RWPE1 (cell line): Measurements from ENCODE around the gene ILDR2.

ENCODE experiments used
- CTCF ChIA-PET: fragments of 350-600 bp; sonication (Branson Sonifier 250); formaldehyde crosslinking; extraction: SDS; loops from one replicate; lab custom pipeline; 2021; lab: Yijun Ruan, JAX
- POLR2A ChIA-PET: fragments of 400-600 bp; formaldehyde crosslinking; extraction: SDS; loops from one replicate; lab custom pipeline; 2020; ENCODE audit warnings: antibody characterized with exemption; ENCODE audit not compliant: low non-redundant PET; lab: Yijun Ruan, JAX
- DNase-seq: peaks from one replicate; pipeline ENCODE4 v3.0.0; 2012; ENCODE audit warnings: low spot score
- H3K27ac ChIP-seq: fragments of 450-650 bp; 2 replicates; pipeline ENCODE4 v1.5.1; 2017
- CTCF ChIP-seq: fragments of 450-650 bp; conservative IDR thresholded peaks from 2 replicates; pipeline ENCODE4 v1.5.1; 2017; ENCODE audit warnings: low read depth, mild to moderate bottlenecking

Gene ILDR2

DNA sequence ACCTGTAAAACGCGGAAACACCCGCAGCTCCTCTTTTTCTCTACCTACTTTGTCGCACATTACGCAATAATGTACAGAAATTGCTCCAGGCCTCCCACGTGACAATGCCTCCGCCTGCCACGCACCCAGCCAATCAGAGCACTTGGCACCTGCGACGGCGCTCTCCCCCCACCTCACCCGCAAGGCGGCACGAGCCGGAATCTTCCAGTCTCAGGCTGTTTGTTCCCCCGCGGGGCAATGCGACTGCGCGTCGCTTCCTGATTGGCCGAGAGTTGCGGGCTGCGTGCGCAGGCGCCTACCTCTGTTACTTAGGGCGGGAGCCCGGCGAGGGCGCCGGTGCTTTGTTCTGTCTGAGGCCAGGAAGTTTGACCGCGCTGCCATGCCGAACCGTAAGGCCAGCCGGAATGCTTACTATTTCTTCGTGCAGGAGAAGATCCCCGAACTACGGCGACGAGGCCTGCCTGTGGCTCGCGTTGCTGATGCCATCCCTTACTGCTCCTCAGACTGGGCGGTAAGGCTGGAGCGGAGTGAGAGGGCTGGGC is 13.7 kb upstream of the ILDR2 start, which contains the start of gene MAEL:
MAEL (plus strand) TSS at position 307 of the 542 bp plus-strand sequence; CDS start at position 380, 73 bp downstream.
- H3K27ac ChIP-seq = no peak within 1 kb of the TSS
- ChIA-PET POLR2A (no interaction called here), CTCF (interaction anchor here (0.6 kb wide), 1 partner anchor 244 kb away, joined by 5 read pairs; no protein-coding TSS in a partner anchor)
- DNase-seq = no peak
- no peak for TF ChIP-seq CTCF

- DNase-seq = no peak
- CTCF ChIA-PET = interaction anchor here (0.6 kb wide), 1 partner anchor 46 kb away, joined by 3 read pairs; no protein-coding TSS in a partner anchor
- TF ChIP-seq CTCF = no peak
Measured at GRCh38 chr1:166981589-166981988, 6.2 kb upstream of the ILDR2 start.

GRCh38 chr1:166980818-166981217 is 5.5 kb upstream of the ILDR2 start:
- TF ChIP-seq CTCF = no peak
- POLR2A ChIA-PET = no interaction called here
- no peak for DNase-seq
- no peak overlapping the region for H3K27ac ChIP-seq
- CTCF ChIA-PET = interaction anchor here (0.6 kb wide), 2 partner anchors 47 to 71 kb away, joined by 3 read pairs; no protein-coding TSS in a partner anchor

More at GRCh38 chr1:166981589-166981988, 6.2 kb upstream of the ILDR2 start:
- no peak overlapping the region for H3K27ac ChIP-seq
- POLR2A ChIA-PET = no interaction called here

DNA sequence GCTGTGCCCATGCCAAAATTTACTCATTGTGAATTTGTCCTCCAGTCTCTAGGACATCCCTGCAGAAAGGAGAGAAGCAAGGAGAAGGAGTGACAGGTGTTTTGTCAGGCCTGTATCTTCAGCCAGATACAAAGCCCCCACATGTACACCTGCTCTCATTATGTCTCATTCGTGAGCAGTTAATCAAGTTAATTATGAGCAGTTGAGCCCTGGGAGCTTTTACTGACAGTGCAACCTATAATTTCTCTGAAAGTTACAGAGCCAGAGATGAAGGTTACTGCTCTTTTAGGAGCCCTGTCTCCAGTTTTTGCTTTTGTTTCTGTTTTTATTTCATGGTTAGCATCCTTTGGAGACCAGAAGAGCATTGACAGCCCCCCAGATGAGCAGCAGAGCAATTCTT is 5.0 kb upstream of the ILDR2 start:
- DNase-seq = no peak
- POLR2A ChIA-PET = no interaction called here
- CTCF ChIA-PET = interaction anchor here (0.6 kb wide), 1 partner anchor 71 kb away, joined by 3 read pairs; no protein-coding TSS in a partner anchor
- no peak overlapping the region for H3K27ac ChIP-seq
- no peak for TF ChIP-seq CTCF

DNA sequence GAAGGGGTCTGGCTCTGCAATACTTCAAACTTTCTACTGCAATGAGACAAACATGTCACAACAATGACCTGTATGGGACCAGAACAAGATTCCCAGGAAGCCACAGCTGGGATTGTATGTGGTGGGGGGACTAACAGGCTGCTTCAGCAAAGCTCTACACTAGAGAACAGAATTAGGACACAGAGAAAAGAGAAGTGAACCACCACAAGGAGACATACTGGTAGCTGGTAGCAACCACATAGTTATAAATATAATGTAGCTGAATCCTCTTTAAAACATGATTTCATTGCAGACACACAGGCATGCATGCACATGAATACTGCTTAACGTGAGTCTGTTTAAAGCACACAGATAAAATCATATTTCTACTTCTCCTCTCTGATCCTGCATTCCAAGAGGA is 3.5 kb upstream of the ILDR2 start:
- no peak for TF ChIP-seq CTCF
- ChIA-PET POLR2A (no interaction called here), CTCF (no interaction called here)
- H3K27ac ChIP-seq = no peak overlapping the region
- DNase-seq = no peak

DNA sequence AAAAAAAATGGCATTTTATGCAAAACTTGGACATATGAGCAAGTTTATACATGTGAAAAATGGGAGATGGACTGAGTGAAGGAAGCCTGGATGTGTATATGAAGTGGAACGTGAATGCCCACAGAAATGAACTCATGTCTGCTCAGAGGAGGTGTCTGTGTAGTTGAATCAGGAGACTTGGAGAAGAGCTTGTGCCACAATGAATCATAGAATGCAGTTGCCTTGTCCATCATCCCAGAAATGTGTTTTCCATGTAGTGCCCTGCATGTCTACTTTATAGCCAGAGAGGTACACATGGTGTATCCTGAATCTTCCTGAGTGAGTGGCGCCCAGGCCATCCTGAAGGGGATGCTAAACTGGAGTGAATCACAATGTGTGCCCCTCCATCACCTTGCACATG is 2.6 kb upstream of the ILDR2 start:
- CTCF ChIA-PET = no interaction called here
- no peak overlapping the region for H3K27ac ChIP-seq
- no peak for DNase-seq
- POLR2A ChIA-PET = no interaction called here
- TF ChIP-seq CTCF = no peak
